ENCODE data around the gene MDH1B. TPM values are rescaled to one million over a fixed set of nuclear protein-coding genes. Genes with fewer than 3 reads are reported as not detected.

MDH1B gene
- total RNA-seq, 2 experiments from 2014 or later: 0.19 to 0.28 TPM

GRCh38 chr2:206696910-206697309 is 68.2 kb downstream of the MDH1B start:
- ChIA-PET CTCF (ENCODE audit: unreplicated experiment) (no interaction called here), POLR2A (interaction anchor here (1.3 kb wide), 1 partner anchor 43 kb away, joined by 4 read pairs; no protein-coding TSS in a partner anchor)
- Histone ChIP-seq H2AFZ (ENCODE audit: low read length) (no peak overlapping the region), H3K4me2 (ENCODE audit: low read length) (no peak overlapping the region), H3K4me3 (ENCODE audit: low read depth, low read length, poor library complexity, severe bottlenecking) (no peak overlapping the region), H3K4me1 (ENCODE audit: insufficient read depth, low read length, poor library complexity, severe bottlenecking) (no peaks in the 10 kb centered on the region), H3K79me2 (ENCODE audit: insufficient read depth, low read depth, low read length) (no peaks in the 10 kb centered on the region), H3K9me2 (ENCODE audit: insufficient read depth, low read length) (no peaks in the 10 kb centered on the region), H4K20me1 (ENCODE audit: insufficient read depth, low read length) (no peaks in the 10 kb centered on the region), H3K27ac (ENCODE audit: low read depth, low read length, poor library complexity, severe bottlenecking) (no peak overlapping the region), H3K36me3 (ENCODE audit: insufficient read depth, low read length) (no peaks in the 10 kb centered on the region), H3K9me3 (ENCODE audit: low read length) (no peaks in the 10 kb centered on the region)
- intact Hi-C loops (cut with micrococcal nuclease; ENCODE audit: unreplicated experiment): no loop called here
- no TSS peak for BruUV-seq (replicated peaks)
- TF ChIP-seq EZH2phosphoT487 (IDR thresholded peaks at IDR 0.05; ENCODE audit: borderline replicate concordance, low read depth, low read length) (no peak), CTCF (conservative IDR thresholded peaks at IDR 0.05; ENCODE audit: low read length) (no peak)
- DNase-seq (ENCODE audit: low spot score): no peak

- Histone ChIP-seq H4K20me1 (ENCODE audit: insufficient read depth, low read length) (no peaks in the 10 kb centered on the region), H3K4me2 (ENCODE audit: low read length) (no peak overlapping the region), H3K9me2 (ENCODE audit: insufficient read depth, low read length) (no peaks in the 10 kb centered on the region), H3K4me3 (ENCODE audit: low read depth, low read length, poor library complexity, severe bottlenecking) (no peak overlapping the region), H2AFZ (ENCODE audit: low read length) (no peak overlapping the region), H3K4me1 (ENCODE audit: insufficient read depth, low read length, poor library complexity, severe bottlenecking) (peaks cover 6% of the 10 kb centered on the region), H3K9me3 (ENCODE audit: low read length) (no peaks in the 10 kb centered on the region), H3K79me2 (ENCODE audit: insufficient read depth, low read depth, low read length) (no peaks in the 10 kb centered on the region), H3K27ac (ENCODE audit: low read depth, low read length, poor library complexity, severe bottlenecking) (no peak overlapping the region), H3K36me3 (ENCODE audit: insufficient read depth, low read length) (no peaks in the 10 kb centered on the region)
- peak; percentile 87 for TF ChIP-seq CTCF (conservative IDR thresholded peaks at IDR 0.05; ENCODE audit: low read length)
- no peak for TF ChIP-seq EZH2phosphoT487 (IDR thresholded peaks at IDR 0.05; ENCODE audit: borderline replicate concordance, low read depth, low read length)
- DNase-seq (ENCODE audit: low spot score): peak; percentile 59
- intact Hi-C loops (cut with micrococcal nuclease; ENCODE audit: unreplicated experiment): loop anchor here (1.0 to 2.0 kb wide), 3 partner anchors 87 to 782 kb away; no protein-coding TSS in a partner anchor
- no TSS peak for BruUV-seq (replicated peaks)
- CTCF ChIA-PET (ENCODE audit: unreplicated experiment): no interaction called here
- POLR2A ChIA-PET: no interaction called here
Measured at GRCh38 chr2:206693399-206694137, 71.6 kb downstream of the MDH1B start.

- ChIA-PET POLR2A (no interaction called here), CTCF (ENCODE audit: unreplicated experiment) (no interaction called here)
- no TSS peak for BruUV-seq (replicated peaks)
Measured at GRCh38 chr2:206692971-206693370, 72.2 kb downstream of the MDH1B start.

More at GRCh38 chr2:206692971-206693370, 72.2 kb downstream of the MDH1B start:
- Histone ChIP-seq H3K4me2 (ENCODE audit: low read length) (no peak overlapping the region), H3K4me1 (ENCODE audit: insufficient read depth, low read length, poor library complexity, severe bottlenecking) (peaks cover 6% of the 10 kb centered on the region), H3K9me3 (ENCODE audit: low read length) (no peaks in the 10 kb centered on the region), H2AFZ (ENCODE audit: low read length) (no peak overlapping the region), H3K9me2 (ENCODE audit: insufficient read depth, low read length) (no peaks in the 10 kb centered on the region), H4K20me1 (ENCODE audit: insufficient read depth, low read length) (no peaks in the 10 kb centered on the region), H3K27ac (ENCODE audit: low read depth, low read length, poor library complexity, severe bottlenecking) (no peak overlapping the region), H3K79me2 (ENCODE audit: insufficient read depth, low read depth, low read length) (no peaks in the 10 kb centered on the region), H3K36me3 (ENCODE audit: insufficient read depth, low read length) (no peaks in the 10 kb centered on the region), H3K4me3 (ENCODE audit: low read depth, low read length, poor library complexity, severe bottlenecking) (no peak overlapping the region)
- intact Hi-C loops (cut with micrococcal nuclease; ENCODE audit: unreplicated experiment): loop anchor here (1.0 to 2.0 kb wide), 3 partner anchors 88 to 782 kb away; no protein-coding TSS in a partner anchor
- no peak for DNase-seq (ENCODE audit: low spot score)
- TF ChIP-seq EZH2phosphoT487 (IDR thresholded peaks at IDR 0.05; ENCODE audit: borderline replicate concordance, low read depth, low read length) (no peak), CTCF (conservative IDR thresholded peaks at IDR 0.05; ENCODE audit: low read length) (no peak)
